HCT116 (cell line): ENCODE measurements around the gene LALBA. TPM values are rescaled to one million over a fixed set of nuclear protein-coding genes. Genes with fewer than 3 reads are reported as not detected.

Experiments
- ATAC-seq: fragments of 200-7000 bp; cut with Tn5 transposase; 2 replicates; pipeline ENCODE4 v1.9.1; 2020; ENCODE audit warnings: mild to moderate bottlenecking, moderate library complexity
- Bru-seq: library from RNA; stranded (reverse); fragments of 400-500 nt; gene quantifications from one replicate; lab custom pipeline; 2021; lab: Mats Ljungman, UMichigan
- BruChase-seq, 2 experiments: library from RNA; stranded (reverse); fragments of 400-500 nt; gene quantifications; one replicate each; lab custom pipeline; 2021; lab: Mats Ljungman, UMichigan
- BruUV-seq: library from RNA; stranded (reverse); fragments of 400-500 nt; replicated peaks from 2 replicates; lab custom pipeline; 2021; lab: Mats Ljungman, UMichigan
- CTCF ChIA-PET: fragments of 300-600 bp; sonication (Branson Sonifier 250); formaldehyde crosslinking; loops from one replicate; lab custom pipeline; 2021; ENCODE audit warnings: antibody characterized with exemption; lab: Charles Lee
- POLR2A ChIA-PET: fragments of 300-600, 350-600 bp; sonication (Branson Sonifier 250); formaldehyde crosslinking; loops from one replicate; lab custom pipeline; 2021; ENCODE audit warnings: antibody characterized with exemption; lab: Charles Lee
- RAD21 ChIA-PET, 2 experiments: fragments of 300-600 bp; sonication (Branson Sonifier 250); formaldehyde crosslinking; loops; one replicate each; lab custom pipeline; 2023; ENCODE audit warnings: low total read pairs in 2 of 2; ENCODE audit not compliant: uncharacterized antibody in 2 of 2, unreplicated experiment in 2 of 2, low non-redundant PET in 1 of 2; lab: Charles Lee
- DNase-seq: peaks from one replicate; pipeline ENCODE4 v3.0.0-alpha.2; 2010; ENCODE audit warnings: low read depth, low spot score
- H2AFZ ChIP-seq: fragments of 200-600 bp; shearing (Covaris generic), sonication (generic); 2 replicates; pipeline ENCODE4 v1.6.1; 2017; ENCODE audit warnings: low read depth, mixed run types, mixed read lengths, antibody characterized with exemption, low read length; ENCODE audit not compliant: poor library complexity, severe bottlenecking
- H3K27ac ChIP-seq: 2 replicates; pipeline ENCODE4 v1.5.1; 2012; ENCODE audit warnings: low read depth, low read length
- H3K27me3 ChIP-seq: fragments of 200-600 bp; sonication (generic); 2 replicates; pipeline ENCODE4 v1.6.1; 2016; ENCODE audit warnings: mixed run types, low read length, mixed read lengths; ENCODE audit not compliant: insufficient read depth
- H3K36me3 ChIP-seq, 2 experiments: fragments of 200-500 bp in 1 of 2; fragments of 200-600 bp in 1 of 2; sonication (Bioruptor generic) in 1 of 2; sonication (generic) in 1 of 2; 2 replicates each; pipeline versions ENCODE4 v1.5.1 to v1.6.1; 2014 to 2016; ENCODE audit warnings: low read length in 2 of 2, inconsistent platforms in 1 of 2, mixed read lengths in 1 of 2, mixed run types in 1 of 2; ENCODE audit not compliant: insufficient read depth in 2 of 2, control insufficient read depth in 1 of 2
- H3K4me1 ChIP-seq, 2 experiments: fragments of 200-600 bp in 1 of 2; sonication (generic) in 1 of 2; 2 replicates each; pipeline versions ENCODE4 v1.5.1 to v1.6.1; 2012 to 2017; ENCODE audit warnings: low read length in 2 of 2, inconsistent platforms in 1 of 2, mild to moderate bottlenecking in 1 of 2, mixed read lengths in 1 of 2, mixed run types in 1 of 2, moderate library complexity in 1 of 2; ENCODE audit not compliant: insufficient read depth in 2 of 2, control insufficient read depth in 1 of 2
- H3K4me2 ChIP-seq: fragments of 200-600 bp; sonication (generic); 2 replicates; pipeline ENCODE4 v1.6.1; 2017; ENCODE audit warnings: mixed run types, low read length, mixed read lengths
- H3K4me3 ChIP-seq, 2 experiments: fragments of 200-600 bp in 1 of 2; sonication (generic) in 1 of 2; replicated peaks in 1 of 2; 2 replicates each; pipeline ENCODE4 v1.5.1; 2011 to 2016; ENCODE audit warnings: low read length in 2 of 2, control low read depth in 1 of 2, low read depth in 1 of 2, mild to moderate bottlenecking in 1 of 2, mixed read lengths in 1 of 2, mixed run types in 1 of 2
- H3K79me2 ChIP-seq: fragments of 200-600 bp; sonication (generic); 2 replicates; pipeline ENCODE4 v1.6.1; 2017; ENCODE audit warnings: mild to moderate bottlenecking, mixed run types, low read length, moderate library complexity, mixed read lengths; ENCODE audit not compliant: insufficient read depth
- H3K9ac ChIP-seq: fragments of 200-600 bp; sonication (generic); 2 replicates; pipeline ENCODE4 v1.6.1; 2016; ENCODE audit warnings: low read length, mixed read lengths
- H3K9me2 ChIP-seq: fragments of 200-600 bp; sonication (generic), shearing (Covaris generic); 2 replicates; pipeline ENCODE4 v1.6.1; 2017; ENCODE audit warnings: mixed run types, mild to moderate bottlenecking, moderate library complexity; ENCODE audit not compliant: insufficient read depth
- H3K9me3 ChIP-seq, 2 experiments: fragments of 200-500 bp in 1 of 2; fragments of 200-600 bp in 1 of 2; sonication (Bioruptor generic) in 1 of 2; sonication (generic) in 1 of 2; 2 replicates each; pipeline ENCODE4 v1.6.1; 2014 to 2017; ENCODE audit warnings: low read length in 2 of 2, mixed read lengths in 2 of 2, inconsistent platforms in 1 of 2, low read depth in 1 of 2, mild to moderate bottlenecking in 1 of 2, mixed run types in 1 of 2, moderate library complexity in 1 of 2; ENCODE audit not compliant: control insufficient read depth in 1 of 2, insufficient read depth in 1 of 2
- H4K20me1 ChIP-seq: fragments of 200-600 bp; sonication (generic), shearing (Covaris generic); 2 replicates; pipeline ENCODE4 v1.6.1; 2017; ENCODE audit warnings: mixed run types, mild to moderate bottlenecking, moderate library complexity; ENCODE audit not compliant: insufficient read depth
- JUND ChIP-seq: IDR thresholded peaks from 2 replicates; pipeline ENCODE4 v1.6.1; 2012
- MAX ChIP-seq: IDR thresholded peaks from 2 replicates; pipeline ENCODE4 v1.6.1; 2012
- SIN3A ChIP-seq: IDR thresholded peaks from 2 replicates; pipeline ENCODE4 v1.6.1; 2012; ENCODE audit warnings: low read depth
- SP1 ChIP-seq: IDR thresholded peaks from 2 replicates; pipeline ENCODE4 v1.6.1; 2012; ENCODE audit warnings: low read depth
- SRF ChIP-seq: IDR thresholded peaks from 2 replicates; pipeline ENCODE4 v1.6.1; 2012; ENCODE audit warnings: low read depth
- TCF7L2 ChIP-seq: IDR thresholded peaks from 2 replicates; pipeline ENCODE4 v1.7.0; 2011; ENCODE audit warnings: borderline replicate concordance, inconsistent platforms; ENCODE audit not compliant: insufficient read depth, insufficient read length; ENCODE audit errors: extremely low read depth
- ZFX ChIP-seq: fragments of 450-650 bp; IDR thresholded peaks from 2 replicates; pipeline ENCODE4 v1.6.1; 2017
- intact Hi-C: fragments of 100-400 bp; cut with micrococcal nuclease; formaldehyde crosslinking; loops from 2 replicates; pipeline ENCODE4 v1.10.0; 2022
- long read RNA-seq: library from polyadenylated mRNA; unstranded; transcript quantifications from one replicate; pipeline ENCODE4 v2.0.0, GENCODE V29; 2021; ENCODE audit not compliant: unreplicated experiment
- polyA plus RNA-seq: library from polyadenylated mRNA; unstranded; fragments of >200 nt; gene quantifications from 2 replicates; pipeline ENCODE4 v1.2.1, GENCODE V29; 2012; ENCODE audit warnings: missing spikeins
- total RNA-seq: library from RNA; stranded (reverse); gene quantifications from one replicate; pipeline ENCODE4 v1.2.1, GENCODE V29; 2021; ENCODE audit not compliant: unreplicated experiment
- TF ChIP-seq, protein P1 (sequence below): IDR thresholded peaks from 2 replicates; pipeline ENCODE4 v1.6.1; 2011; ENCODE audit warnings: mild to moderate bottlenecking, low read length, moderate library complexity; ENCODE audit not compliant: insufficient replicate concordance; ENCODE audit errors: extremely low read depth
- TF ChIP-seq, protein P2 (sequence below): IDR thresholded peaks from 2 replicates; pipeline ENCODE4 v1.6.1; 2012; ENCODE audit warnings: low read depth

LALBA gene
- total RNA-seq, result not detected
- polyA plus RNA-seq, result not detected in 2 replicates
- Bru-seq, nascent RNA, result percentile 15 among the genes with signal in this experiment
- percentile 16 among the genes with signal in this experiment for BruChase-seq, experiment 1, labeled RNA remaining after a 6-hour chase
- percentile 28 among the genes with signal in this experiment for BruChase-seq, experiment 2, labeled RNA remaining after a 2-hour chase
- long read RNA-seq, result 0 reads

GRCh38 chr12:48569946-48570345, at the start of gene LALBA:
Gene LALBA (minus strand): TSS chr12:48570046. CDS start chr12:48570020, 26 bp downstream.
- ChIA-PET POLR2A (no interaction called here), RAD21 (no interaction called here), CTCF (interaction anchor here (1.4 kb wide), 1 partner anchor 28 kb away, joined by 3 read pairs; no protein-coding TSS in a partner anchor)
- no peak for TF ChIP-seq ZFX
- TF ChIP-seq JUND, result no peak
- TF ChIP-seq, protein P1, sequence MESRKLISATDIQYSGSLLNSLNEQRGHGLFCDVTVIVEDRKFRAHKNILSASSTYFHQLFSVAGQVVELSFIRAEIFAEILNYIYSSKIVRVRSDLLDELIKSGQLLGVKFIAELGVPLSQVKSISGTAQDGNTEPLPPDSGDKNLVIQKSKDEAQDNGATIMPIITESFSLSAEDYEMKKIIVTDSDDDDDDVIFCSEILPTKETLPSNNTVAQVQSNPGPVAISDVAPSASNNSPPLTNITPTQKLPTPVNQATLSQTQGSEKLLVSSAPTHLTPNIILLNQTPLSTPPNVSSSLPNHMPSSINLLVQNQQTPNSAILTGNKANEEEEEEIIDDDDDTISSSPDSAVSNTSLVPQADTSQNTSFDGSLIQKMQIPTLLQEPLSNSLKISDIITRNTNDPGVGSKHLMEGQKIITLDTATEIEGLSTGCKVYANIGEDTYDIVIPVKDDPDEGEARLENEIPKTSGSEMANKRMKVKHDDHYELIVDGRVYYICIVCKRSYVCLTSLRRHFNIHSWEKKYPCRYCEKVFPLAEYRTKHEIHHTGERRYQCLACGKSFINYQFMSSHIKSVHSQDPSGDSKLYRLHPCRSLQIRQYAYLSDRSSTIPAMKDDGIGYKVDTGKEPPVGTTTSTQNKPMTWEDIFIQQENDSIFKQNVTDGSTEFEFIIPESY, result no peak
- TF ChIP-seq, protein P2, sequence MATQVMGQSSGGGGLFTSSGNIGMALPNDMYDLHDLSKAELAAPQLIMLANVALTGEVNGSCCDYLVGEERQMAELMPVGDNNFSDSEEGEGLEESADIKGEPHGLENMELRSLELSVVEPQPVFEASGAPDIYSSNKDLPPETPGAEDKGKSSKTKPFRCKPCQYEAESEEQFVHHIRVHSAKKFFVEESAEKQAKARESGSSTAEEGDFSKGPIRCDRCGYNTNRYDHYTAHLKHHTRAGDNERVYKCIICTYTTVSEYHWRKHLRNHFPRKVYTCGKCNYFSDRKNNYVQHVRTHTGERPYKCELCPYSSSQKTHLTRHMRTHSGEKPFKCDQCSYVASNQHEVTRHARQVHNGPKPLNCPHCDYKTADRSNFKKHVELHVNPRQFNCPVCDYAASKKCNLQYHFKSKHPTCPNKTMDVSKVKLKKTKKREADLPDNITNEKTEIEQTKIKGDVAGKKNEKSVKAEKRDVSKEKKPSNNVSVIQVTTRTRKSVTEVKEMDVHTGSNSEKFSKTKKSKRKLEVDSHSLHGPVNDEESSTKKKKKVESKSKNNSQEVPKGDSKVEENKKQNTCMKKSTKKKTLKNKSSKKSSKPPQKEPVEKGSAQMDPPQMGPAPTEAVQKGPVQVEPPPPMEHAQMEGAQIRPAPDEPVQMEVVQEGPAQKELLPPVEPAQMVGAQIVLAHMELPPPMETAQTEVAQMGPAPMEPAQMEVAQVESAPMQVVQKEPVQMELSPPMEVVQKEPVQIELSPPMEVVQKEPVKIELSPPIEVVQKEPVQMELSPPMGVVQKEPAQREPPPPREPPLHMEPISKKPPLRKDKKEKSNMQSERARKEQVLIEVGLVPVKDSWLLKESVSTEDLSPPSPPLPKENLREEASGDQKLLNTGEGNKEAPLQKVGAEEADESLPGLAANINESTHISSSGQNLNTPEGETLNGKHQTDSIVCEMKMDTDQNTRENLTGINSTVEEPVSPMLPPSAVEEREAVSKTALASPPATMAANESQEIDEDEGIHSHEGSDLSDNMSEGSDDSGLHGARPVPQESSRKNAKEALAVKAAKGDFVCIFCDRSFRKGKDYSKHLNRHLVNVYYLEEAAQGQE, result no peak
- no peak for TF ChIP-seq TCF7L2
- no peak for TF ChIP-seq SRF
- TF ChIP-seq SP1, result no peak
- TF ChIP-seq MAX, result no peak
- TF ChIP-seq SIN3A, result no peak
- Histone ChIP-seq H3K4me3 (no peak within 1 kb of the TSS), H4K20me1 (no peaks in the 10 kb centered on the region), H3K27me3 (no peaks in the 10 kb centered on the region), H3K4me1 (no peaks in the 10 kb centered on the region), H3K9me2 (no peaks in the 10 kb centered on the region), H3K27ac (no peak within 1 kb of the TSS), H3K36me3 (no peaks in the 10 kb centered on the region), H2AFZ (no peak within 1 kb of the TSS), H3K9me3 (no peaks in the 10 kb centered on the region), H3K9ac (no peak within 1 kb of the TSS), H3K4me2 (no peak within 1 kb of the TSS), H3K79me2 (no peaks in the 10 kb centered on the region)
- intact Hi-C loops, result no loop called here
- ATAC-seq (no peak), DNase-seq (no peak)
- BruUV-seq, result no TSS peak
